Endothelial cell of umbilical vein (primary cell): Measurements from ENCODE around the gene COL23A1. TPM values are rescaled to one million over a fixed set of nuclear protein-coding genes. Genes with fewer than 3 reads are reported as not detected.

Experiments
- BruUV-seq: library from RNA; stranded (reverse); fragments of 400-500 nt; replicated peaks from 2 replicates; lab custom pipeline; 2021; lab: Mats Ljungman, UMichigan
- CTCF ChIA-PET: fragments of 300-600, 350-600 bp; sonication (Branson Sonifier 250); formaldehyde crosslinking; loops from one replicate; lab custom pipeline; 2021; ENCODE audit warnings: antibody characterized with exemption, inconsistent platforms; lab: Charles Lee
- POLR2A ChIA-PET: fragments of 300-600, 350-600 bp; sonication (Branson Sonifier 250); formaldehyde crosslinking; loops from one replicate; lab custom pipeline; 2021; ENCODE audit warnings: antibody characterized with exemption, inconsistent platforms; lab: Charles Lee
- DNase-seq: peaks from one replicate; pipeline ENCODE4 v3.0.0-alpha.2; 2011; ENCODE audit warnings: low read depth, low spot score
- FAIRE-seq: peaks from 2 replicates; lab custom pipeline; 2011; peaks lifted over from hg19 to GRCh38; lab: Jason Lieb, UNC
- H2AFZ ChIP-seq: 2 replicates; pipeline ENCODE4 v1.6.0; 2012; ENCODE audit warnings: low read depth, low read length, control low read depth, inconsistent platforms
- H3K27ac ChIP-seq: 2 replicates; pipeline ENCODE4 v1.5.1; 2011; ENCODE audit warnings: low read depth, mild to moderate bottlenecking, control low read depth, low read length, moderate library complexity; ENCODE audit not compliant: insufficient read depth
- H3K27me3 ChIP-seq, 2 experiments: 2 replicates each; pipeline versions ENCODE4 v1.6.0 to v1.6.1; 2011; ENCODE audit warnings: low read length in 2 of 2, mixed read lengths in 1 of 2; ENCODE audit not compliant: control insufficient read depth in 2 of 2, insufficient read depth in 2 of 2
- H3K36me3 ChIP-seq, 2 experiments: 2 replicates in 1 of 2; 3 replicates in 1 of 2; pipeline ENCODE4 v1.5.1; 2011; ENCODE audit warnings: low read length in 2 of 2, mild to moderate bottlenecking in 1 of 2, moderate library complexity in 1 of 2; ENCODE audit not compliant: control insufficient read depth in 2 of 2, insufficient read depth in 2 of 2; ENCODE audit errors: extremely low read depth in 1 of 2
- H3K4me1 ChIP-seq: 3 replicates; pipeline ENCODE4 v1.5.1; 2011; ENCODE audit warnings: mild to moderate bottlenecking, low read length; ENCODE audit not compliant: control insufficient read depth, insufficient read depth; ENCODE audit errors: extremely low read depth
- H3K4me2 ChIP-seq: 2 replicates; pipeline ENCODE4 v1.6.1; 2011; ENCODE audit warnings: low read length, control low read depth, mixed read lengths; ENCODE audit not compliant: insufficient read depth
- H3K4me3 ChIP-seq, 3 experiments: fragments of 200-600 bp in 1 of 3; sonication (generic), shearing (Covaris generic) in 1 of 3; replicated peaks in 1 of 3; 2 replicates each; pipeline ENCODE4 v1.5.1; 2011 to 2016; ENCODE audit warnings: control low read depth in 3 of 3, low read length in 3 of 3, mild to moderate bottlenecking in 2 of 3, inconsistent platforms in 1 of 3, low read depth in 1 of 3, moderate library complexity in 1 of 3; ENCODE audit not compliant: insufficient read depth in 1 of 3
- H3K79me2 ChIP-seq: 2 replicates; pipeline ENCODE4 v1.6.0; 2012; ENCODE audit warnings: low read length, inconsistent platforms; ENCODE audit not compliant: control insufficient read depth, insufficient read depth
- H3K9ac ChIP-seq: replicated peaks from 2 replicates; pipeline ENCODE3; 2011; ENCODE audit warnings: low read length, control low read depth; ENCODE audit not compliant: insufficient read depth; ENCODE audit errors: extremely low read depth
- H3K9me1 ChIP-seq: replicated peaks from 3 replicates; pipeline ENCODE4 v1.6.0; 2011; ENCODE audit warnings: mild to moderate bottlenecking, low read length; ENCODE audit not compliant: control insufficient read depth, insufficient read depth; ENCODE audit errors: extremely low read depth
- H3K9me3 ChIP-seq: replicated peaks from 2 replicates; pipeline ENCODE4 v1.5.1; 2012; ENCODE audit warnings: low read length, inconsistent platforms; ENCODE audit not compliant: control insufficient read depth, insufficient read depth
- H4K20me1 ChIP-seq: replicated peaks from 2 replicates; pipeline ENCODE3; 2011; ENCODE audit warnings: mild to moderate bottlenecking, low read length; ENCODE audit not compliant: control insufficient read depth, insufficient read depth; ENCODE audit errors: extremely low read depth
- CTCF ChIP-seq, 2 donors: IDR thresholded peaks; 1 replicate in 1 of 2; 2 replicates in 1 of 2; pipeline ENCODE4 v1.5.1; 2011; ENCODE audit warnings: low read length in 2 of 2, mild to moderate bottlenecking in 2 of 2, moderate library complexity in 2 of 2, control low read depth in 1 of 2, inconsistent platforms in 1 of 2, low read depth in 1 of 2; ENCODE audit not compliant: insufficient read depth in 1 of 2; ENCODE audit errors: extremely low read depth in 1 of 2
- EZH2 ChIP-seq: IDR thresholded peaks from 2 replicates; pipeline ENCODE4 v1.6.1; 2012; ENCODE audit warnings: borderline replicate concordance, low read depth, mild to moderate bottlenecking, moderate library complexity, low read length, inconsistent platforms; ENCODE audit not compliant: severe bottlenecking
- FOS ChIP-seq: IDR thresholded peaks from 2 replicates; pipeline ENCODE4 v1.6.1; 2011; ENCODE audit warnings: mild to moderate bottlenecking, low read length, moderate library complexity, borderline replicate concordance; ENCODE audit not compliant: insufficient read depth
- GATA2 ChIP-seq: IDR thresholded peaks from 2 replicates; pipeline ENCODE4 v1.7.0; 2011; ENCODE audit warnings: low read depth, mild to moderate bottlenecking, moderate library complexity, mixed read lengths, low read length; ENCODE audit not compliant: insufficient read length, insufficient read depth
- JUN ChIP-seq: IDR thresholded peaks from 2 replicates; pipeline ENCODE4 v1.6.1; 2011; ENCODE audit warnings: borderline replicate concordance, low read depth; ENCODE audit not compliant: insufficient read length, insufficient read depth
- MYC ChIP-seq: IDR thresholded peaks from one replicate; pipeline ENCODE4 v1.6.1; 2011; ENCODE audit warnings: mild to moderate bottlenecking, low read depth, low read length
- POLR2A ChIP-seq: IDR thresholded peaks from 2 replicates; pipeline ENCODE4 v1.6.1; 2012; ENCODE audit warnings: low read depth, mild to moderate bottlenecking, control low read depth, low read length
- POLR2AphosphoS5 ChIP-seq: IDR thresholded peaks from 2 replicates; pipeline ENCODE4 v1.6.1; 2012; ENCODE audit warnings: low read depth, mild to moderate bottlenecking, control low read depth, low read length, moderate library complexity; ENCODE audit not compliant: insufficient read depth
- dilution Hi-C: fragments of 300-500 bp; cut with MboI; formaldehyde crosslinking; loops from one replicate; pipeline ENCODE4 v1.15.0; 2019; ENCODE audit warnings: low sequenced_read_pairs; ENCODE audit not compliant: extremely low pct_ligation_motif_present
- intact Hi-C: fragments of 100-400 bp; cut with micrococcal nuclease; formaldehyde crosslinking; loops from one replicate; pipeline ENCODE4 v1.10.0; 2022
- polyA plus RNA-seq, 4 experiments: library from polyadenylated mRNA; depleted of rRNA in 3 of 4; stranded (reverse) in 3 of 4; unstranded in 1 of 4; fragments of >200 nt; gene quantifications; 2 replicates each; pipeline versions ENCODE4 v1.2.1 to v1.2.3, GENCODE V29; 2011 to 2012; ENCODE audit warnings: missing spikeins in 1 of 4
- total RNA-seq: library from RNA; stranded (reverse); gene quantifications from 2 replicates; pipeline ENCODE4 v1.2.3, GENCODE V29; 2021
- TF ChIP-seq, protein P1 (sequence below): IDR thresholded peaks from 2 replicates; pipeline ENCODE4 v1.6.1; 2011; ENCODE audit not compliant: insufficient read depth, insufficient read length

The COL23A1 gene
- total and polyA plus RNA-seq, 2 donors (not counting 3 experiments of a cell fraction or from before 2014, with no cell fraction given), result not detected

- DNase-seq, result no peak
- POLR2A ChIA-PET, result no interaction called here
- CTCF ChIA-PET, result interaction anchor here (1.5 kb wide), 1 partner anchor 31 kb away, joined by 4 read pairs; no protein-coding TSS in a partner anchor
- FAIRE-seq, result no peak
- H3K4me3 ChIP-seq, result no peak overlapping the region
- H3K9ac ChIP-seq, result no peak overlapping the region
- H3K9me3 ChIP-seq, result no peaks in the 10 kb centered on the region
- BruUV-seq, result no TSS peak
- no peak overlapping the region for H3K27ac ChIP-seq
- no peak overlapping the region for H2AFZ ChIP-seq
- TF ChIP-seq POLR2A, result no peak
- TF ChIP-seq, protein P1, sequence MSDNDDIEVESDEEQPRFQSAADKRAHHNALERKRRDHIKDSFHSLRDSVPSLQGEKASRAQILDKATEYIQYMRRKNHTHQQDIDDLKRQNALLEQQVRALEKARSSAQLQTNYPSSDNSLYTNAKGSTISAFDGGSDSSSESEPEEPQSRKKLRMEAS, result no peak
- TF ChIP-seq POLR2AphosphoS5, result no peak
- TF ChIP-seq CTCF (IDR thresholded peaks at IDR 0.05; ENCODE audit: extremely low read depth in 1 of 2, insufficient read depth in 1 of 2, low read depth in 1 of 2, low read length in 2 of 2), result no peak
- no peak for TF ChIP-seq MYC
- TF ChIP-seq JUN, result no peak
- no peak for TF ChIP-seq EZH2
- TF ChIP-seq FOS, result no peak
- TF ChIP-seq GATA2, result no peak
- intact Hi-C loops, result no loop called here
- no peak overlapping the region for H3K4me2 ChIP-seq
- no peaks in the 10 kb centered on the region for H3K9me1 ChIP-seq
- no peaks in the 10 kb centered on the region for H4K20me1 ChIP-seq
- no peaks in the 10 kb centered on the region for H3K36me3 ChIP-seq
- H3K27me3 ChIP-seq, result peaks cover 14 to 22% of the 10 kb centered on the region in 2 experiments
- no peaks in the 10 kb centered on the region for H3K79me2 ChIP-seq
- dilution Hi-C loops, result no loop called here
- no peaks in the 10 kb centered on the region for H3K4me1 ChIP-seq
Observed at GRCh38 chr5:178583279-178583678, 6.9 kb downstream of the COL23A1 start.
